ENCODE data around the gene WDR5B. TPM values are rescaled to one million over a fixed set of nuclear protein-coding genes. Genes with fewer than 3 reads are reported as not detected.

WDR5B gene
- total and polyA plus RNA-seq, 10 of the 15 experiments (the other 5 are each of a cell fraction or from before 2014, with no cell fraction given) = 1.7 to 7.9 (median 3.3) TPM

DNA sequence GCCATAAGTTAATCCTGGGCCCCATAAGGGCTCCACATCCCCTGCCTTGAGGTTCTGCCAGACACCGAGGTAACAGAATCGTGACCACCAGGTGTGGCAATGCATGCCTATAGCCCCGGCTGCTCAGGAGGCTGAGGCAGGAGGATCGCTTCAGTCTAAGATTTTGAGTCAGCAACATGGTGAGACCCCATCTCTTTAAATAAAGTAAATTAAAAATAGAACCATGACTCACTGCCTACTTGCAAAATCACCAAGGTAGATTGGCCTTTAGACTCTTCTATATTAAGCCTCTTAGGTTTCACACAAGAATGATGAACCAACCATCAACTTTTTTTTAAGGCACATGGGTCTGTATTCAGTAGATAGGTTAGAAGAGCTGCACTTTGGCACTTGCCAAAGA is 9.7 kb downstream of the WDR5B start:
- WGBS (ENCODE audit: insufficient coverage, insufficient replicate concordance, low lambda C conversion rate, missing lambda C conversion rate) = 5% methylated on average over 4 of the region's 4 CpGs
- Histone ChIP-seq H3K9me3 (replicated peaks; ENCODE audit: control insufficient read depth, insufficient read depth, low read length) (no peaks in the 10 kb centered on the region), H3K27ac (ENCODE audit: control insufficient read depth, insufficient read depth) (no peak overlapping the region), H3K27me3 (replicated peaks in 1 of 2; ENCODE audit: control insufficient read depth in 2 of 2, insufficient read depth in 2 of 2, low read length in 1 of 2) (no peaks in the 10 kb centered on the region), H3K9ac (ENCODE audit: control insufficient read depth, insufficient read depth, low read length) (no peak overlapping the region), H3K36me3 (ENCODE audit: control insufficient read depth in 2 of 2, insufficient read depth in 2 of 2, low read length in 1 of 2) (peaks cover 5 to 18% of the 10 kb centered on the region in 2 experiments), H4K20me1 (ENCODE audit: control insufficient read depth, insufficient read depth) (no peaks in the 10 kb centered on the region), H3K4me2 (ENCODE audit: control insufficient read depth, insufficient read depth) (no peak overlapping the region), H3K79me2 (ENCODE audit: control insufficient read depth, insufficient read depth, low read length) (no peaks in the 10 kb centered on the region; the same call in 1 of the 2 replicates), H3K4me1 (ENCODE audit: control insufficient read depth, insufficient read depth, low read length) (no peaks in the 10 kb centered on the region), H2AFZ (ENCODE audit: control insufficient read depth, low read depth, low read length) (no peak overlapping the region), H3K4me3 (no peak overlapping the region)
- ATAC-seq (peak; percentile 68), DNase-seq (ENCODE audit: low read depth, low spot score) (no peak), FAIRE-seq (no peak)
- ChIA-PET POLR2A (interaction anchor here (0.6 to 2.6 kb wide), 5 partner anchors 10 to 135 kb away, joined by 3 to 16 read pairs (median 4); partner anchors contain the start of genes FAM162A and WDR5B), RAD21 (ENCODE audit: unreplicated experiment) (interaction anchor here (0.8 to 1.9 kb wide), 5 partner anchors 10 to 100 kb away, joined by 3 to 6 read pairs (median 4); partner anchors contain the start of genes FAM162A, MIX23 and WDR5B), CTCF (interaction anchor here (0.9 to 5.4 kb wide), 6 partner anchors 9 to 360 kb away, joined by 3 to 28 read pairs (median 4); partner anchors contain the start of genes FAM162A and WDR5B), SMC1A (ENCODE audit: uncharacterized antibody, unreplicated experiment) (interaction anchor here (1.3 to 7.4 kb wide), 5 partner anchors 9 to 304 kb away, joined by 3 to 70 read pairs (median 6); no protein-coding TSS in a partner anchor)
- TF ChIP-seq ZBED1 (IDR thresholded peaks at IDR 0.05; ENCODE audit: borderline replicate concordance) = no peak
- TF ChIP-seq EZH2 (IDR thresholded peaks at IDR 0.05; ENCODE audit: borderline replicate concordance, control insufficient read depth, low read depth, low read length) = no peak
- TF ChIP-seq MEF2A (IDR thresholded peaks at IDR 0.05; ENCODE audit: insufficient read depth, low read depth, low read length) = peak; percentile 76; the same call in 1 of the 2 replicates
- TF ChIP-seq, protein P1, sequence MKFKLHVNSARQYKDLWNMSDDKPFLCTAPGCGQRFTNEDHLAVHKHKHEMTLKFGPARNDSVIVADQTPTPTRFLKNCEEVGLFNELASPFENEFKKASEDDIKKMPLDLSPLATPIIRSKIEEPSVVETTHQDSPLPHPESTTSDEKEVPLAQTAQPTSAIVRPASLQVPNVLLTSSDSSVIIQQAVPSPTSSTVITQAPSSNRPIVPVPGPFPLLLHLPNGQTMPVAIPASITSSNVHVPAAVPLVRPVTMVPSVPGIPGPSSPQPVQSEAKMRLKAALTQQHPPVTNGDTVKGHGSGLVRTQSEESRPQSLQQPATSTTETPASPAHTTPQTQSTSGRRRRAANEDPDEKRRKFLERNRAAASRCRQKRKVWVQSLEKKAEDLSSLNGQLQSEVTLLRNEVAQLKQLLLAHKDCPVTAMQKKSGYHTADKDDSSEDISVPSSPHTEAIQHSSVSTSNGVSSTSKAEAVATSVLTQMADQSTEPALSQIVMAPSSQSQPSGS (IDR thresholded peaks at IDR 0.05; ENCODE audit: low read length) = peak; percentile 37; the same call in 1 of the 2 replicates
- peak; percentile 26; the same call in 1 of the 2 replicates for TF ChIP-seq RAD51 (IDR thresholded peaks at IDR 0.05)
- TF ChIP-seq ATF7 (IDR thresholded peaks at IDR 0.05; ENCODE audit: low read depth) = peak; percentile 48
- peak; percentile 63 for TF ChIP-seq JUNB (IDR thresholded peaks at IDR 0.05)
- TF ChIP-seq SREBF2 (IDR thresholded peaks at IDR 0.05; ENCODE audit: low read length) = no peak
- TF ChIP-seq, protein P2, sequence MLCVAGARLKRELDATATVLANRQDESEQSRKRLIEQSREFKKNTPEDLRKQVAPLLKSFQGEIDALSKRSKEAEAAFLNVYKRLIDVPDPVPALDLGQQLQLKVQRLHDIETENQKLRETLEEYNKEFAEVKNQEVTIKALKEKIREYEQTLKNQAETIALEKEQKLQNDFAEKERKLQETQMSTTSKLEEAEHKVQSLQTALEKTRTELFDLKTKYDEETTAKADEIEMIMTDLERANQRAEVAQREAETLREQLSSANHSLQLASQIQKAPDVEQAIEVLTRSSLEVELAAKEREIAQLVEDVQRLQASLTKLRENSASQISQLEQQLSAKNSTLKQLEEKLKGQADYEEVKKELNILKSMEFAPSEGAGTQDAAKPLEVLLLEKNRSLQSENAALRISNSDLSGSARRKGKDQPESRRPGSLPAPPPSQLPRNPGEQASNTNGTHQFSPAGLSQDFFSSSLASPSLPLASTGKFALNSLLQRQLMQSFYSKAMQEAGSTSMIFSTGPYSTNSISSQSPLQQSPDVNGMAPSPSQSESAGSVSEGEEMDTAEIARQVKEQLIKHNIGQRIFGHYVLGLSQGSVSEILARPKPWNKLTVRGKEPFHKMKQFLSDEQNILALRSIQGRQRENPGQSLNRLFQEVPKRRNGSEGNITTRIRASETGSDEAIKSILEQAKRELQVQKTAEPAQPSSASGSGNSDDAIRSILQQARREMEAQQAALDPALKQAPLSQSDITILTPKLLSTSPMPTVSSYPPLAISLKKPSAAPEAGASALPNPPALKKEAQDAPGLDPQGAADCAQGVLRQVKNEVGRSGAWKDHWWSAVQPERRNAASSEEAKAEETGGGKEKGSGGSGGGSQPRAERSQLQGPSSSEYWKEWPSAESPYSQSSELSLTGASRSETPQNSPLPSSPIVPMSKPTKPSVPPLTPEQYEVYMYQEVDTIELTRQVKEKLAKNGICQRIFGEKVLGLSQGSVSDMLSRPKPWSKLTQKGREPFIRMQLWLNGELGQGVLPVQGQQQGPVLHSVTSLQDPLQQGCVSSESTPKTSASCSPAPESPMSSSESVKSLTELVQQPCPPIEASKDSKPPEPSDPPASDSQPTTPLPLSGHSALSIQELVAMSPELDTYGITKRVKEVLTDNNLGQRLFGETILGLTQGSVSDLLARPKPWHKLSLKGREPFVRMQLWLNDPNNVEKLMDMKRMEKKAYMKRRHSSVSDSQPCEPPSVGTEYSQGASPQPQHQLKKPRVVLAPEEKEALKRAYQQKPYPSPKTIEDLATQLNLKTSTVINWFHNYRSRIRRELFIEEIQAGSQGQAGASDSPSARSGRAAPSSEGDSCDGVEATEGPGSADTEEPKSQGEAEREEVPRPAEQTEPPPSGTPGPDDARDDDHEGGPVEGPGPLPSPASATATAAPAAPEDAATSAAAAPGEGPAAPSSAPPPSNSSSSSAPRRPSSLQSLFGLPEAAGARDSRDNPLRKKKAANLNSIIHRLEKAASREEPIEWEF (IDR thresholded peaks at IDR 0.05; ENCODE audit: insufficient replicate concordance, low read depth, low read length) = no peak
- TF ChIP-seq MEF2B (IDR thresholded peaks at IDR 0.05; ENCODE audit: partially characterized antibody, poor library complexity, severe bottlenecking) = peak; percentile 67
- TF ChIP-seq RUNX3 (IDR thresholded peaks at IDR 0.05; ENCODE audit: low read length) = peak; percentile 32
- TF ChIP-seq WRNIP1 (IDR thresholded peaks at IDR 0.05; ENCODE audit: borderline replicate concordance, low read depth, low read length) = no peak
- TF ChIP-seq EP300 (IDR thresholded peaks at IDR 0.05; ENCODE audit: borderline replicate concordance in 1 of 2, control insufficient read depth in 1 of 2, low read depth in 2 of 2, low read length in 2 of 2) = no peak
- no TSS peak for BruUV-seq (replicated peaks)
- intact Hi-C loops (cut with micrococcal nuclease; ENCODE audit: unreplicated experiment) (no loop called here), in situ Hi-C loops (cut with MboI) (no loop called here)

Data from GM12878 (cell line).